H1 (cell line): ENCODE measurements around the gene TSEN34. TPM values are rescaled to one million over a fixed set of nuclear protein-coding genes. Genes with fewer than 3 reads are reported as not detected.

ENCODE experiments used
- CTCF ChIA-PET: fragments of 300-600 bp; sonication (Branson Sonifier 250); formaldehyde crosslinking; loops from one replicate; lab custom pipeline; 2021; ENCODE audit not compliant: partially characterized antibody; lab: Charles Lee
- POLR2A ChIA-PET: fragments of 300-600 bp; sonication (Branson Sonifier 250); formaldehyde crosslinking; loops from one replicate; lab custom pipeline; 2021; ENCODE audit warnings: inconsistent platforms; ENCODE audit not compliant: partially characterized antibody; lab: Charles Lee
- DNase-seq, 2 experiments: peaks; one replicate each; pipeline versions ENCODE4 v3.0.0 to v3.0.0-alpha.2; 2010 to 2022; ENCODE audit warnings: low spot score in 2 of 2, low read depth in 1 of 2, mixed read lengths in 1 of 2
- FAIRE-seq: peaks from 2 replicates; lab custom pipeline; 2011; peaks lifted over from hg19 to GRCh38; lab: Jason Lieb, UNC
- H2AFZ ChIP-seq: 2 replicates; pipeline ENCODE4 v1.8.1; 2012; ENCODE audit warnings: low read length, inconsistent platforms
- H2AK5ac ChIP-seq: 2 replicates; pipeline ENCODE4 v1.6.1; 2013; ENCODE audit warnings: low read depth, low read length
- H2BK120ac ChIP-seq: replicated peaks from 2 replicates; pipeline ENCODE3; 2013; ENCODE audit warnings: low read depth, low read length, inconsistent platforms
- H2BK12ac ChIP-seq: 2 replicates; pipeline ENCODE4 v1.6.1; 2013; ENCODE audit warnings: low read depth, low read length
- H2BK15ac ChIP-seq: 2 replicates; pipeline ENCODE4 v1.6.1; 2013; ENCODE audit warnings: low read length
- H2BK20ac ChIP-seq: 2 replicates; pipeline ENCODE4 v1.6.1; 2013; ENCODE audit warnings: low read length
- H2BK5ac ChIP-seq: 2 replicates; pipeline ENCODE4 v1.6.1; 2013; ENCODE audit warnings: low read depth, low read length
- H3K14ac ChIP-seq: 2 replicates; pipeline ENCODE4 v1.6.1; 2013; ENCODE audit warnings: inconsistent platforms; ENCODE audit not compliant: insufficient read length
- H3K18ac ChIP-seq: 2 replicates; pipeline ENCODE4 v1.6.1; 2013; ENCODE audit warnings: low read length; ENCODE audit errors: extremely low read depth
- H3K23ac ChIP-seq: 2 replicates; pipeline ENCODE4 v1.6.1; 2013; ENCODE audit warnings: inconsistent platforms; ENCODE audit not compliant: insufficient read length
- H3K23me2 ChIP-seq: 2 replicates; pipeline ENCODE4 v1.6.1; 2013; ENCODE audit warnings: low read depth, low read length
- H3K27ac ChIP-seq: 2 replicates; pipeline ENCODE4 v1.6.1; 2011; ENCODE audit warnings: low read depth, low read length, inconsistent platforms
- H3K27me3 ChIP-seq, 4 experiments: replicated peaks in 1 of 4; 1 replicate in 1 of 4; 2 replicates in 3 of 4; pipeline versions ENCODE4 v1.6.1 to v1.8.1; 2011 to 2013; ENCODE audit warnings: low read length in 3 of 4, mild to moderate bottlenecking in 3 of 4, inconsistent platforms in 2 of 4, mixed read lengths in 2 of 4, moderate library complexity in 1 of 4; ENCODE audit not compliant: control insufficient read depth in 3 of 4, insufficient read depth in 3 of 4; ENCODE audit errors: extremely low read depth in 1 of 4
- H3K36me3 ChIP-seq, 4 experiments: 2 replicates each; pipeline versions ENCODE4 v1.6.1 to v1.8.1; 2011 to 2013; ENCODE audit warnings: mild to moderate bottlenecking in 4 of 4, low read length in 3 of 4, moderate library complexity in 2 of 4, control low read depth in 1 of 4, inconsistent platforms in 1 of 4; ENCODE audit not compliant: insufficient read depth in 4 of 4, control insufficient read depth in 2 of 4
- H3K4ac ChIP-seq: replicated peaks from 2 replicates; pipeline ENCODE3; 2013; ENCODE audit warnings: low read length, low read depth, mixed read lengths, inconsistent platforms; ENCODE audit not compliant: insufficient read length
- H3K4me1 ChIP-seq, 4 experiments: replicated peaks in 1 of 4; 1 replicate in 1 of 4; 2 replicates in 3 of 4; pipeline versions ENCODE4 v1.6.1 to v1.8.1; 2011 to 2013; ENCODE audit warnings: low read length in 3 of 4, inconsistent platforms in 2 of 4, mixed read lengths in 1 of 4; ENCODE audit not compliant: insufficient read depth in 4 of 4, control insufficient read depth in 3 of 4
- H3K4me2 ChIP-seq, 2 experiments: 2 replicates each; pipeline versions ENCODE4 v1.6.1 to v1.8.1; 2011 to 2013; ENCODE audit warnings: low read depth in 2 of 2, low read length in 2 of 2, control low read depth in 1 of 2, inconsistent platforms in 1 of 2, mild to moderate bottlenecking in 1 of 2; ENCODE audit not compliant: insufficient read depth in 1 of 2
- H3K4me3 ChIP-seq, 4 experiments: fragments of 200-600, 300-600 bp in 1 of 4; sonication (generic), shearing (Covaris generic), sonication (Bioruptor Twin) in 1 of 4; 2 replicates each; pipeline versions ENCODE4 v1.5.1 to v1.8.1; 2011 to 2016; ENCODE audit warnings: low read length in 4 of 4, low read depth in 3 of 4, control low read depth in 2 of 4, inconsistent platforms in 2 of 4, mild to moderate bottlenecking in 2 of 4, mixed read lengths in 1 of 4, moderate library complexity in 1 of 4; ENCODE audit not compliant: insufficient read depth in 2 of 4; ENCODE audit errors: extremely low read depth in 1 of 4
- H3K56ac ChIP-seq: replicated peaks from 2 replicates; pipeline ENCODE3; 2013; ENCODE audit warnings: low read depth, mild to moderate bottlenecking, mixed read lengths, low read length, inconsistent platforms; ENCODE audit not compliant: insufficient read length
- H3K79me1 ChIP-seq: 2 replicates; pipeline ENCODE4 v1.6.1; 2013; ENCODE audit warnings: low read depth, low read length, control low read depth
- H3K79me2 ChIP-seq, 2 experiments: 2 replicates each; pipeline versions ENCODE4 v1.6.1 to v1.8.1; 2012 to 2013; ENCODE audit warnings: low read length in 2 of 2, mild to moderate bottlenecking in 2 of 2, inconsistent platforms in 1 of 2; ENCODE audit not compliant: insufficient read depth in 2 of 2, control insufficient read depth in 1 of 2
- H3K9ac ChIP-seq, 4 experiments: replicated peaks in 1 of 4; 1 replicate in 1 of 4; 2 replicates in 3 of 4; pipeline versions ENCODE4 v1.6.1 to v1.8.1; 2011 to 2013; ENCODE audit warnings: low read depth in 3 of 4, low read length in 3 of 4, control low read depth in 2 of 4, mild to moderate bottlenecking in 2 of 4, moderate library complexity in 2 of 4, inconsistent platforms in 1 of 4; ENCODE audit errors: extremely low read depth in 1 of 4
- H3K9me3 ChIP-seq, 2 experiments: 2 replicates each; pipeline versions ENCODE4 v1.6.1 to v1.8.1; 2012 to 2013; ENCODE audit warnings: mild to moderate bottlenecking in 2 of 2, moderate library complexity in 2 of 2, control low read depth in 1 of 2, inconsistent platforms in 1 of 2, low read depth in 1 of 2, low read length in 1 of 2, mixed read lengths in 1 of 2; ENCODE audit not compliant: insufficient read depth in 2 of 2
- H4K20me1 ChIP-seq, 2 experiments: replicated peaks in 1 of 2; 2 replicates each; pipeline versions ENCODE3 to v1.8.1; 2011 to 2013; ENCODE audit warnings: inconsistent platforms in 2 of 2, low read length in 2 of 2, mild to moderate bottlenecking in 1 of 2; ENCODE audit not compliant: insufficient read depth in 2 of 2, control insufficient read depth in 1 of 2
- H4K5ac ChIP-seq: 2 replicates; pipeline ENCODE4 v1.6.1; 2013; ENCODE audit warnings: low read length, low read depth, mixed read lengths, inconsistent platforms; ENCODE audit not compliant: insufficient read length
- H4K8ac ChIP-seq: 2 replicates; pipeline ENCODE4 v1.8.0; 2013; ENCODE audit warnings: mild to moderate bottlenecking, moderate library complexity, low read length, inconsistent platforms; ENCODE audit not compliant: insufficient read depth; ENCODE audit errors: extremely low read depth
- H4K91ac ChIP-seq: replicated peaks from 2 replicates; pipeline ENCODE3; 2013; ENCODE audit warnings: low read length, mixed read lengths, inconsistent platforms; ENCODE audit not compliant: insufficient read length
- CEBPB ChIP-seq: IDR thresholded peaks from 2 replicates; pipeline ENCODE4 v1.6.1; 2012; ENCODE audit warnings: low read depth, low read length
- CREB1 ChIP-seq: IDR thresholded peaks from 2 replicates; pipeline ENCODE4 v1.6.1; 2012; ENCODE audit warnings: inconsistent platforms
- FOSL1 ChIP-seq: IDR thresholded peaks from 2 replicates; pipeline ENCODE4 v1.6.1; 2011; ENCODE audit warnings: mild to moderate bottlenecking, low read depth, low read length, moderate library complexity; ENCODE audit not compliant: insufficient read depth
- KDM5A ChIP-seq: fragments of 200-600 bp; IDR thresholded peaks from 2 replicates; pipeline ENCODE4 v1.7.1; 2012; ENCODE audit warnings: mild to moderate bottlenecking, low read length, inconsistent platforms, mixed read lengths
- POU5F1 ChIP-seq: IDR thresholded peaks from 2 replicates; pipeline ENCODE4 v1.6.1; 2011; ENCODE audit warnings: low read depth, mild to moderate bottlenecking, low read length, moderate library complexity
- RNF2 ChIP-seq: fragments of 200-900, 300-1000 bp; sonication (generic); IDR thresholded peaks from 2 replicates; pipeline ENCODE4 v1.7.1; 2016; ENCODE audit warnings: borderline replicate concordance, low read depth, mild to moderate bottlenecking, antibody characterized with exemption, low read length; ENCODE audit not compliant: poor library complexity, severe bottlenecking; ENCODE audit errors: missing control alignments
- SIX5 ChIP-seq: IDR thresholded peaks from 2 replicates; pipeline ENCODE4 v1.6.1; 2011; ENCODE audit warnings: mild to moderate bottlenecking, low read depth, low read length
- YY1 ChIP-seq: IDR thresholded peaks from 2 replicates; pipeline ENCODE4 v1.6.1; 2011; ENCODE audit warnings: low read depth, mild to moderate bottlenecking, low read length
- WGBS, 2 experiments: shearing (Covaris generic) in 1 of 2; methylation state at CpG; one replicate each; pipeline versions ENCODE4 v1.1.6 to v1.1.7; 2013 to 2015; ENCODE audit warnings: low lambda C conversion rate in 2 of 2, mixed read lengths in 2 of 2, inconsistent platforms in 1 of 2, low coverage in 1 of 2, missing lambda C conversion rate in 1 of 2; ENCODE audit not compliant: insufficient replicate concordance in 2 of 2, insufficient coverage in 1 of 2, insufficient read length in 1 of 2; ENCODE audit errors: extremely low coverage in 1 of 2, missing lambda C conversion rate in 1 of 2; 5-methylcytosine and 5-hydroxymethylcytosine counted together
- polyA plus RNA-seq, 7 experiments: library from polyadenylated mRNA; depleted of rRNA in 3 of 7; stranded (reverse) in 5 of 7; unstranded in 2 of 7; fragments of >200 nt in 5 of 7; fragments of 200-250 nt in 2 of 7; gene quantifications; 1 replicate in 5 of 7; 2 replicates in 1 of 7; 4 replicates in 1 of 7; pipeline versions ENCODE4 v1.2.1 to v1.2.3, GENCODE V29; 2011 to 2013; ENCODE audit warnings: missing spikeins in 2 of 7, mixed read lengths in 2 of 7
- total RNA-seq: library from RNA; stranded (reverse); fragmentation: NEBNext Ultra II Directional; extraction: Animal tissue kit (Norgen Biotek cat#: 25700); gene quantifications from 2 replicates; pipeline ENCODE4 v1.2.1, GENCODE V29; 2021

The TSEN34 gene
- total and polyA plus RNA-seq, 2 of the 8 experiments (the other 6 are each of a cell fraction or from before 2014, with no cell fraction given): 22.5 to 52.3 TPM

DNA sequence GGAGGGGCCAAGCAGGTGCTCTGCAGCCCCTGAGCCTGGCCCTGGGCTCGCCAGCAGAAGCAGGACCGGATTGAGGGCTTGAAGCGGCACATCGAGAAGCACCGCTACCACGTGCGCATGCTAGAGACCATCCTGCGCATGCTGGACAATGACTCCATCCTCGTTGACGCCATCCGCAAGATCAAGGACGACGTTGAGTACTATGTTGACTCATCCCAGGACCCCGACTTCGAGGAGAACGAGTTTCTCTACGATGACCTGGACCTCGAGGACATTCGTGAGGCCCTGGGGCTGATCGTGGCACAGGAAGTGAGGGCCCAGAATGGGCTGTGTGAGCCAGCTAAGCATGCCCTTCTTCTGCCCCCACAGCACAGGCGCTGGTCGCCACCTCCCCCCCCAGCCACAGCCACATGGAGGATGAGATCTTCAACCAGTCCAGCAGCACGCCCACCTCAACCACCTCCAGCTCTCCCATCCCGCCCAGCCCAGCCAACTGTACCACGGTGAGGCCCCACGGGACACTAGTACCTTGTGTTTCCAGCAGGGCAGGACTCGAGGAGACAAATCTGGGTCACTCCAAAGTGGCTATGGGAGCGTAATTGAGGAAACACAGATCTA lies 45.5 kb upstream of the TSEN34 start:
- WGBS, 2 experiments: 93% methylated on average over 15 of the region's 28 CpGs; no CpG with 5 or more reads in 1 of the 2 experiments
- Histone ChIP-seq H3K9ac (no peak overlapping the region), H3K4ac (no peak overlapping the region), H4K91ac (no peak overlapping the region), H3K18ac (no peak overlapping the region)
- no peak for TF ChIP-seq CREB1
- no peak for TF ChIP-seq SIX5
- no peak for TF ChIP-seq FOSL1
- no peak for TF ChIP-seq YY1
- no peak for TF ChIP-seq RNF2
- no peak for TF ChIP-seq KDM5A
- TF ChIP-seq CEBPB: no peak
- TF ChIP-seq POU5F1: no peak
- TF ChIP-seq, all 59 proteins: peak for 0
- Histone ChIP-seq H2BK12ac (no peak overlapping the region), H3K9me3 (no peaks in the 10 kb centered on the region), H3K36me3 (peaks cover 49 to 80% (median 74%) of the 10 kb centered on the region in 4 experiments), H3K56ac (no peak overlapping the region), H3K4me1 (peaks cover 0 to 3% (median 0%) of the 10 kb centered on the region in 4 experiments; a peak in 1 of 7 replicates), H2BK120ac (no peak overlapping the region), H3K27me3 (no peaks in the 10 kb centered on the region), H4K5ac (no peak overlapping the region), H4K8ac (no peak overlapping the region), H2BK20ac (no peak overlapping the region), H3K23me2 (no peaks in the 10 kb centered on the region), H3K23ac (no peak overlapping the region), H3K14ac (no peak overlapping the region), H2AFZ (no peak overlapping the region), H2BK5ac (no peak overlapping the region), H3K79me2 (peaks cover 6 to 23% of the 10 kb centered on the region in 2 experiments), H2AK5ac (no peak overlapping the region), H3K27ac (no peak overlapping the region), H3K4me3 (no peak overlapping the region), H4K20me1 (peaks cover 24 to 49% of the 10 kb centered on the region in 2 experiments), H3K4me2 (no peak overlapping the region), H2BK15ac (no peak overlapping the region), H3K79me1 (peaks cover 11% of the 10 kb centered on the region; the same call in 1 of the 2 replicates)
- DNase-seq (no peak), FAIRE-seq (no peak)
- CTCF ChIA-PET: no interaction called here
- POLR2A ChIA-PET: interaction anchor here (0.8 to 15.7 kb wide), 3 partner anchors 9 to 57 kb away, joined by 3 to 348 read pairs (median 3); partner anchors contain the start of gene LENG1
